Trophoblast cell (in vitro differentiated cells and primary cell): ENCODE measurements around the gene GOLGA8S.

Experiments
- DNase-seq, 2 donors: peaks; one replicate each; pipeline ENCODE4 v3.0.0-alpha.2; 2016
- H2AFZ ChIP-seq: 2 replicates; pipeline ENCODE4 v1.6.1; 2013; ENCODE audit warnings: low read length, moderate library complexity, mild to moderate bottlenecking; ENCODE audit not compliant: insufficient read depth, poor library complexity
- H2AK5ac ChIP-seq: 2 replicates; pipeline ENCODE4 v1.6.1; 2013; ENCODE audit warnings: mild to moderate bottlenecking, low read length
- H2BK120ac ChIP-seq: 2 replicates; pipeline ENCODE4 v1.6.1; 2013; ENCODE audit warnings: low read length, mild to moderate bottlenecking, moderate library complexity; ENCODE audit not compliant: insufficient read depth, poor library complexity
- H2BK12ac ChIP-seq: 2 replicates; pipeline ENCODE4 v1.6.1; 2013; ENCODE audit warnings: mild to moderate bottlenecking, low read length, moderate library complexity
- H2BK5ac ChIP-seq: 2 replicates; pipeline ENCODE4 v1.6.1; 2013; ENCODE audit warnings: low read length, low read depth, moderate library complexity, mild to moderate bottlenecking; ENCODE audit not compliant: poor library complexity
- H3K14ac ChIP-seq: 2 replicates; pipeline ENCODE4 v1.6.1; 2013; ENCODE audit warnings: mild to moderate bottlenecking, low read length
- H3K18ac ChIP-seq: 2 replicates; pipeline ENCODE4 v1.6.1; 2013; ENCODE audit warnings: mild to moderate bottlenecking, low read length
- H3K23ac ChIP-seq: 2 replicates; pipeline ENCODE4 v1.6.1; 2013; ENCODE audit warnings: low read length
- H3K27ac ChIP-seq: 2 replicates; pipeline ENCODE4 v1.5.1; 2013; ENCODE audit warnings: low read depth, mild to moderate bottlenecking, inconsistent platforms, low read length, moderate library complexity
- H3K27me3 ChIP-seq: 2 replicates; pipeline ENCODE4 v1.6.1; 2013; ENCODE audit warnings: inconsistent platforms, mild to moderate bottlenecking, low read length, moderate library complexity; ENCODE audit not compliant: insufficient read depth
- H3K36me3 ChIP-seq, 2 experiments: 1 replicate in 1 of 2; 2 replicates in 1 of 2; pipeline ENCODE4 v1.6.1; 2013; ENCODE audit warnings: low read length in 2 of 2, mild to moderate bottlenecking in 2 of 2, moderate library complexity in 1 of 2; ENCODE audit not compliant: insufficient read depth in 2 of 2, control insufficient read depth in 1 of 2
- H3K4ac ChIP-seq: 2 replicates; pipeline ENCODE4 v1.6.1; 2013; ENCODE audit warnings: low read depth, mild to moderate bottlenecking, low read length, moderate library complexity
- H3K4me1 ChIP-seq, 2 experiments: 1 replicate in 1 of 2; 2 replicates in 1 of 2; pipeline ENCODE4 v1.6.1; 2013; ENCODE audit warnings: low read length in 2 of 2, mild to moderate bottlenecking in 2 of 2, moderate library complexity in 1 of 2; ENCODE audit not compliant: insufficient read depth in 2 of 2, control insufficient read depth in 1 of 2
- H3K4me2 ChIP-seq: 2 replicates; pipeline ENCODE4 v1.6.1; 2013; ENCODE audit warnings: inconsistent platforms, mild to moderate bottlenecking, low read length, moderate library complexity
- H3K4me3 ChIP-seq: 2 replicates; pipeline ENCODE4 v1.5.1; 2013; ENCODE audit warnings: mild to moderate bottlenecking, low read depth, low read length, inconsistent platforms
- H3K79me1 ChIP-seq: one replicate; pipeline ENCODE4 v1.6.1; 2013; ENCODE audit warnings: low read length
- H3K79me2 ChIP-seq: 2 replicates; pipeline ENCODE4 v1.6.1; 2013; ENCODE audit warnings: low read length, mild to moderate bottlenecking; ENCODE audit not compliant: control insufficient read depth, insufficient read depth, poor library complexity
- H3K9ac ChIP-seq: 2 replicates; pipeline ENCODE4 v1.6.1; 2013; ENCODE audit warnings: mild to moderate bottlenecking, low read length
- H3K9me3 ChIP-seq: 2 replicates; pipeline ENCODE4 v1.6.1; 2013; ENCODE audit warnings: low read depth, mild to moderate bottlenecking, control low read depth, inconsistent platforms, low read length; ENCODE audit not compliant: insufficient read depth
- H4K12ac ChIP-seq: 2 replicates; pipeline ENCODE4 v1.6.1; 2013; ENCODE audit warnings: low read depth, mild to moderate bottlenecking, low read length, moderate library complexity
- H4K8ac ChIP-seq: 2 replicates; pipeline ENCODE4 v1.6.1; 2013; ENCODE audit warnings: low read depth, mild to moderate bottlenecking, low read length, moderate library complexity
- H4K91ac ChIP-seq: one replicate; pipeline ENCODE4 v1.6.1; 2013; ENCODE audit warnings: low read depth, mild to moderate bottlenecking, low read length, moderate library complexity
- WGBS: extraction: QIAGEN DNeasy Blood & Tissue Kit; methylation state at CpG from one replicate; pipeline ENCODE4 v1.1.7; 2013; ENCODE audit warnings: missing lambda C conversion rate; ENCODE audit not compliant: insufficient read length, insufficient coverage; ENCODE audit errors: extremely low coverage; 5-methylcytosine and 5-hydroxymethylcytosine counted together

GOLGA8S gene

DNA sequence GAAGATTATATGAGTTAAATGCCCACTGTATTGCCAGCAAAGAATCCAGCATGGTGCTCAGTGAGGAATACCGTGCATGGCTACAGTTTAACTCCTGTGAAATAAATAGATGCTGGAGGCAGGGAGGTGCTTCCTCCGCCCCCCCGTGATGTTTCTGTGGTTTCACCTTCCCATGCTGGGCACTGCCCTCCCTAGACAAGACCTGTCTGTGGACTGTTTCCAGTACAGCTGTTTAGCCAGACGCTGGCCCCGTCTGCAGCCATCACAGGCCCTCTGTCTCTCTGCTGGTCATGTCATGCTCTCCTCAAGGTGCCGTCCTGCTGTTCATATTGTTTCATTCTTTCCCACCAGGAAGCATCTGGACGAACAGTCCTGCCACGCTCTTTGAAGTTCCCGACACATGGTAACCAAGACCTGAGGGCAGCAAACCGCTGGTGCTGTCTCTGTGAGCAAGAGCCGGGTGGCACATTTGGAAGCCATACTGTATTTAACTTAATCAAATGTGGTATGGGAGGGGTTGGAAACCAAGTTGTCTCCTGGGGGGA lies 31.4 kb downstream of the GOLGA8S start:
- H3K4me3 ChIP-seq = no peak overlapping the region
- H3K79me2 ChIP-seq = no peaks in the 10 kb centered on the region
- H3K79me1 ChIP-seq = no peaks in the 10 kb centered on the region
- H2BK5ac ChIP-seq = no peak overlapping the region
- no peak overlapping the region for H2AK5ac ChIP-seq
- H2AFZ ChIP-seq = no peak overlapping the region
- WGBS = no CpG with 5 or more reads among the region's 11 CpGs
- no peak overlapping the region for H4K8ac ChIP-seq
- no peak overlapping the region for H4K91ac ChIP-seq
- H3K23ac ChIP-seq = no peak overlapping the region
- peaks cover 12% of the 10 kb centered on the region for H3K9me3 ChIP-seq
- no peak overlapping the region for H2BK120ac ChIP-seq
- H3K36me3 ChIP-seq = no peaks in the 10 kb centered on the region
- H3K4me1 ChIP-seq = no peaks in the 10 kb centered on the region
- H3K9ac ChIP-seq = no peak overlapping the region
- H3K14ac ChIP-seq = no peak overlapping the region
- H4K12ac ChIP-seq = no peak overlapping the region
- H3K27ac ChIP-seq = no peak overlapping the region
- H2BK12ac ChIP-seq = no peak overlapping the region
- no peaks in the 10 kb centered on the region for H3K27me3 ChIP-seq
- no peak overlapping the region for H3K4ac ChIP-seq
- no peak overlapping the region for H3K4me2 ChIP-seq
- H3K18ac ChIP-seq = no peak overlapping the region
- DNase-seq = no peak

DNA sequence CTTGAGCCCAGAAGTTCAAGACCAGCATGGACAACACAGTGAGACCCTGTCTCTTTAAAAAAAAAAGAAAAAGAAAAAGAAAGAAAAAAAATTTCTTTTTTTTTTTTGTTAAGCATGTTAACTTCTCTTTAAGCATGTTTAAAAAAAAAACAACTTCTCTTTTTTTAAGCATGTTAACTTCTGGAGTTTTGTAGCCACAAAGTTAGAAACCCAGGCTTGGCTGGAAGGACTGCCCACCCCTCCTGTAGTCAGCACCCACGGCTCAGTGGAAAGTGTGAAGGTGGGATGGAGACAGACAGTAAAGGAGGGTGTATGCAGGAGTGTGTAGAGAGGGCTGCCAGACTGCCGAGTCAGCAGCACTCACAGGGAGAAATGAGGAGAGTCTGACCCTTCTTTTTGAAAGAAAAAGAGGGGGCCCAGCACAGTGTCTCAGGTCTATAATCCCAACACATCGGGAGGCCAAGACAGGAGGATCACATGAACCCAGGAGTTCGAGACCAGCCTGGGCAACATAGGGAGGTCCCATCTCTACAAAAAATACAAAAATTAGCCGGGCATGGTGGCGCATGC lies 33.2 kb downstream of the GOLGA8S start:
- Histone ChIP-seq H3K18ac (no peak overlapping the region), H3K79me2 (no peaks in the 10 kb centered on the region), H3K9ac (no peak overlapping the region), H3K9me3 (peaks cover 14% of the 10 kb centered on the region), H3K4me2 (no peak overlapping the region), H3K27ac (no peak overlapping the region), H2AK5ac (no peak overlapping the region), H3K4me3 (no peak overlapping the region), H3K14ac (no peak overlapping the region), H2BK120ac (no peak overlapping the region), H3K4me1 (no peaks in the 10 kb centered on the region), H3K23ac (no peak overlapping the region), H3K36me3 (no peaks in the 10 kb centered on the region), H4K8ac (no peak overlapping the region), H4K91ac (no peak overlapping the region), H2BK5ac (no peak overlapping the region), H3K79me1 (no peaks in the 10 kb centered on the region), H2AFZ (no peak overlapping the region), H3K27me3 (no peaks in the 10 kb centered on the region), H3K4ac (no peak overlapping the region), H4K12ac (no peak overlapping the region), H2BK12ac (no peak overlapping the region)
- WGBS = no CpG with 5 or more reads among the region's 6 CpGs
- no peak for DNase-seq

- Histone ChIP-seq H3K36me3 (no peaks in the 10 kb centered on the region), H3K9ac (no peak overlapping the region), H3K27ac (no peak overlapping the region), H4K12ac (no peak overlapping the region), H2BK120ac (no peak overlapping the region), H2BK12ac (no peak overlapping the region), H3K23ac (no peak overlapping the region), H3K4me2 (no peak overlapping the region), H3K79me2 (no peaks in the 10 kb centered on the region), H3K18ac (no peak overlapping the region), H2AK5ac (no peak overlapping the region), H4K91ac (no peak overlapping the region), H3K4me3 (no peak overlapping the region), H3K9me3 (peaks cover 19% of the 10 kb centered on the region), H3K27me3 (no peaks in the 10 kb centered on the region), H2BK5ac (no peak overlapping the region), H3K4ac (no peak overlapping the region), H3K79me1 (no peaks in the 10 kb centered on the region), H3K14ac (no peak overlapping the region), H4K8ac (no peak overlapping the region), H2AFZ (no peak overlapping the region), H3K4me1 (no peaks in the 10 kb centered on the region)
- WGBS = no CpG with 5 or more reads among the region's 15 CpGs
- no peak for DNase-seq
Observed at GRCh38 chr15:23395030-23395692, 40.6 kb downstream of the GOLGA8S start.

- Histone ChIP-seq H3K4me2 (no peak overlapping the region), H3K27me3 (no peaks in the 10 kb centered on the region), H3K4ac (no peak overlapping the region), H3K4me3 (no peak overlapping the region), H2BK12ac (no peak overlapping the region), H3K14ac (no peak overlapping the region), H2AFZ (no peak overlapping the region), H4K8ac (no peak overlapping the region), H3K36me3 (no peaks in the 10 kb centered on the region), H2BK120ac (no peak overlapping the region), H3K79me2 (no peaks in the 10 kb centered on the region), H3K79me1 (no peaks in the 10 kb centered on the region), H4K12ac (no peak overlapping the region), H4K91ac (no peak overlapping the region), H3K27ac (no peak overlapping the region), H3K9me3 (peaks cover 21% of the 10 kb centered on the region), H3K23ac (no peak overlapping the region), H2AK5ac (no peak overlapping the region), H3K18ac (no peak overlapping the region), H2BK5ac (no peak overlapping the region), H3K4me1 (no peaks in the 10 kb centered on the region), H3K9ac (no peak overlapping the region)
- WGBS = no CpG with 5 or more reads among the region's 5 CpGs
- DNase-seq = no peak
Observed at GRCh38 chr15:23395832-23396231, 41.3 kb downstream of the GOLGA8S start.
